ENCODE data around the gene SASS6.

- TF ChIP-seq, protein P1, sequence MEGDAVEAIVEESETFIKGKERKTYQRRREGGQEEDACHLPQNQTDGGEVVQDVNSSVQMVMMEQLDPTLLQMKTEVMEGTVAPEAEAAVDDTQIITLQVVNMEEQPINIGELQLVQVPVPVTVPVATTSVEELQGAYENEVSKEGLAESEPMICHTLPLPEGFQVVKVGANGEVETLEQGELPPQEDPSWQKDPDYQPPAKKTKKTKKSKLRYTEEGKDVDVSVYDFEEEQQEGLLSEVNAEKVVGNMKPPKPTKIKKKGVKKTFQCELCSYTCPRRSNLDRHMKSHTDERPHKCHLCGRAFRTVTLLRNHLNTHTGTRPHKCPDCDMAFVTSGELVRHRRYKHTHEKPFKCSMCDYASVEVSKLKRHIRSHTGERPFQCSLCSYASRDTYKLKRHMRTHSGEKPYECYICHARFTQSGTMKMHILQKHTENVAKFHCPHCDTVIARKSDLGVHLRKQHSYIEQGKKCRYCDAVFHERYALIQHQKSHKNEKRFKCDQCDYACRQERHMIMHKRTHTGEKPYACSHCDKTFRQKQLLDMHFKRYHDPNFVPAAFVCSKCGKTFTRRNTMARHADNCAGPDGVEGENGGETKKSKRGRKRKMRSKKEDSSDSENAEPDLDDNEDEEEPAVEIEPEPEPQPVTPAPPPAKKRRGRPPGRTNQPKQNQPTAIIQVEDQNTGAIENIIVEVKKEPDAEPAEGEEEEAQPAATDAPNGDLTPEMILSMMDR (IDR thresholded peaks at IDR 0.05): no peak
- no peak for TF ChIP-seq POLR2A (IDR thresholded peaks at IDR 0.05)
Observed at GRCh38 chr1:100137602-100138001, 4.9 kb upstream of the SASS6 start.
